Measurements from ENCODE around the gene PPM1K.

GRCh38 chr4:88212253-88212561 is 72.2 kb downstream of the PPM1K start:
- TF ChIP-seq CTCF (conservative IDR thresholded peaks at IDR 0.05; ENCODE audit: low read depth in 2 of 2) (no peak), JUNB (IDR thresholded peaks at IDR 0.05; ENCODE audit: unreplicated experiment) (no peak), POLR2AphosphoS5 (IDR thresholded peaks at IDR 0.05; ENCODE audit: low read depth) (no peak), ETS1 (IDR thresholded peaks at IDR 0.05) (no peak), REST (IDR thresholded peaks at IDR 0.05; ENCODE audit: unreplicated experiment) (no peak), EZH2phosphoT487 (IDR thresholded peaks at IDR 0.05; ENCODE audit: unreplicated experiment) (no peak), CREB1 (CRISPR knock-in tag; IDR thresholded peaks at IDR 0.05; ENCODE audit: low read depth) (no peak), EZH2 (IDR thresholded peaks at IDR 0.05; ENCODE audit: low read depth, unreplicated experiment) (no peak), STAT1 (IDR thresholded peaks at IDR 0.05; ENCODE audit: unreplicated experiment) (no peak)

Measured in GM23338 (cell line).